Measurements from ENCODE around the gene SMARCD3.

SMARCD3 gene

DNA sequence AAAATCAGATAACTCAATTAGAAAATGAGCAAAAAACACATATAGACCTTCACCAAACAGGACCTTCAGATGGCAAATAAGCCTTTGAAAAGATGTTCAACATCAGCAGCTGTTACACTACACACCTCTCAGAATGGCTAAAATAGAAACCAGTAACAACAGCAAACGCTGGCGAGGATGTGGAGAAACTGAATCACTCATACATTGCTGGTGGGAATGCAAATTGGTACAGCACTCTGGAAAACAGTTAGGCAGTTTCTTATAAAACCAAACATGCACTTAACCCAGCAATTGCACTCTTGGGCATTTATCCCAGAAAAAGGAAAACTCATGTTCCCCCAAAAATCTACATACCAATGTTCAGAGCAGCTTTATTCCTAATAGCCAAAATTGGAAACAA is 37.7 kb upstream of the SMARCD3 start:
- DNase-seq (ENCODE audit: low read depth): no peak
- TF ChIP-seq, protein P1, sequence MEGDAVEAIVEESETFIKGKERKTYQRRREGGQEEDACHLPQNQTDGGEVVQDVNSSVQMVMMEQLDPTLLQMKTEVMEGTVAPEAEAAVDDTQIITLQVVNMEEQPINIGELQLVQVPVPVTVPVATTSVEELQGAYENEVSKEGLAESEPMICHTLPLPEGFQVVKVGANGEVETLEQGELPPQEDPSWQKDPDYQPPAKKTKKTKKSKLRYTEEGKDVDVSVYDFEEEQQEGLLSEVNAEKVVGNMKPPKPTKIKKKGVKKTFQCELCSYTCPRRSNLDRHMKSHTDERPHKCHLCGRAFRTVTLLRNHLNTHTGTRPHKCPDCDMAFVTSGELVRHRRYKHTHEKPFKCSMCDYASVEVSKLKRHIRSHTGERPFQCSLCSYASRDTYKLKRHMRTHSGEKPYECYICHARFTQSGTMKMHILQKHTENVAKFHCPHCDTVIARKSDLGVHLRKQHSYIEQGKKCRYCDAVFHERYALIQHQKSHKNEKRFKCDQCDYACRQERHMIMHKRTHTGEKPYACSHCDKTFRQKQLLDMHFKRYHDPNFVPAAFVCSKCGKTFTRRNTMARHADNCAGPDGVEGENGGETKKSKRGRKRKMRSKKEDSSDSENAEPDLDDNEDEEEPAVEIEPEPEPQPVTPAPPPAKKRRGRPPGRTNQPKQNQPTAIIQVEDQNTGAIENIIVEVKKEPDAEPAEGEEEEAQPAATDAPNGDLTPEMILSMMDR (conservative IDR thresholded peaks at IDR 0.05; ENCODE audit: low read depth, low read length): no peak

DNA sequence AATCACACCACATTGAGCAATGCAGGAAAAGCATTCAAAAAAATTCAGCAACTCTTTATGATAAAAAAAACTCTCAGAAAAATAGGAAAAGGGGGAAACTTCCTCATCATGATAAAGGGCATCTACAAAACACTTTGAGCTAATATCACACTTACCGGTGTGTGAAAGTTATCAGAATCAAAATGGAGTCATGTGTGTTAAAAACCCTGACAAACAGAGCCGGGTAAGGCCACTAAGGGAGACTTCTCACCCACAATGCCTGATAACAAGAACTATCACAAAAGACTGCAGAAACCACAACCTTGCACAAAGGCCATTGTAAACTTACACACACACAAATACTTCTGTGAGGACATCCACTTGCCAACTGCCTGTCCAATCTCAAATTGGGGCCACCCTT is 34.8 kb upstream of the SMARCD3 start:
- DNase-seq (ENCODE audit: low read depth): no peak
- no peak overlapping the region for H3K4me3 ChIP-seq (ENCODE audit: low read length)
- TF ChIP-seq, protein P1 (conservative IDR thresholded peaks at IDR 0.05; ENCODE audit: low read depth, low read length): no peak

More for the DNA sequence above, 37.7 kb upstream of the SMARCD3 start:
- no peak overlapping the region for H3K4me3 ChIP-seq (ENCODE audit: low read length)

DNA sequence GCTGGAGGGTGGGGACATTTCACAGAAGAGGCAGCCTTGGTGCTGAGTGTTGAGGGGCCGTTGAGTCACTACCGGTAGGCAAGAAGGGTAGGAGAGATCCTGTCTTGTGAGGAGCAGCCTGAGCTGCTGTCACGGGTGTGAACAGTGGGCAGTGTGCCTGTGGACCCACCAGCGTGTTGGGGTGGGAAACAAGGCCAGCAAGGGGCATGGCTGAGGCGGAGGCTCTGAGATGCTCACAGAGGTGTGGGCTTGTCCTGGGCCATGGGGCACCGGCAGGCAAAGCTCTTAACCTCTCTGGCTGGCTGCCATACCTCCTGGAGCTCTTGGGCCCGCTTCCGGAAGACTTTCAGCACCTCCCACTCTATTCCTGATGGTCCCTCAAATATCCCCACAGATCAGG is 33.6 kb upstream of the SMARCD3 start:
- TF ChIP-seq, protein P1 (conservative IDR thresholded peaks at IDR 0.05; ENCODE audit: low read depth, low read length): no peak
- no peak overlapping the region for H3K4me3 ChIP-seq (ENCODE audit: low read length)
- DNase-seq (ENCODE audit: low read depth): no peak

DNA sequence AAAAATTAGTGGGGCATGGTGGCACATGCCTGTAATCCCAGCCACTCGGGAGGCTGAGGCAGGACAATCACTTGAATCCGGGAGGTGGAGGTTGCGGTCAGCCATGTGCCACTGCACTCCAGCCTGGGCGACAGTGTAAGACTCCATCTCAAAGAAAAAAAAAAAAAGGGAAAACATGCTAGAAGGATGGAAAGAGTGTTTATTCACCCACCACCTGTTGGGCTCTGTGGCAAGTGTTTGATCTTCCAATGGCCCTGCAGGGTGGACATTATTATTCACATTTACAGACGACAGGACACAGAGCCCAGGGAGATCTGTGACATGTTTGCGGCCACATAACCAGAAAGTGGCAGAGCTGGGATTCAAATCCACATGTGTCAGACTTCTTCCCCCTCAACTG is 33.2 kb upstream of the SMARCD3 start:
- DNase-seq (ENCODE audit: low read depth): no peak
- no peak overlapping the region for H3K4me3 ChIP-seq (ENCODE audit: low read length)
- TF ChIP-seq, protein P1 (conservative IDR thresholded peaks at IDR 0.05; ENCODE audit: low read depth, low read length): no peak

DNA sequence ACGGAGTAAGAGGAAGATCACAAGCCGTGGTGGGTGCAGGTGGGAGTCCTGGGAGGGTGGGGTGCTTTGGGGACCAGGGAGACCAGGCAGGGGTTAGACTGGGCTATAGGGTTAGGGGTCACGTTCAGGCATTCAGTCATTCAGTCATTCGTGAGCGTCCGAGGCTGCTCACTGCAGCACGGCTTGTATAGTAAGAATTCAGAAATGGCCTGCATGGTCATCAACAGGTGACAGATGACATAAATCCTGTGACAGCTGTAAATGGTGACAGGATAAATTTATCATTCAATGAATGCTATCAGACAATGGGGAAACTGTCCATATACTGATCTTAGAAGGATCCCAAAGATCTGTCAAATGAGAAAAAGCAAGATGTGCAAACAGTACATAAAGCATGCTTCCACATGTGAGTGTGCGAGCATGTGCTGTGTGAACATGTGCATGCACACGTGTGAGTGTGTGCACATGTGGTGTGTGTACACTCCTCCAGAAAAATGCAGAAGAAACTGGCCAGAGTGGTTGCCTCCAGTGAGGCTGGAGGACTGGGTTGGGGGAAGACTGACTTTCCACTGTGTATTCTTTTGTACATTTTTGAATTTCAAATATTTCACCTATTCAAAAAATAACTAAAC is 32.0 kb upstream of the SMARCD3 start:
- no peak for DNase-seq (ENCODE audit: low read depth)
- TF ChIP-seq, protein P1 (conservative IDR thresholded peaks at IDR 0.05; ENCODE audit: low read depth, low read length): no peak
- no peak overlapping the region for H3K4me3 ChIP-seq (ENCODE audit: low read length)

DNA sequence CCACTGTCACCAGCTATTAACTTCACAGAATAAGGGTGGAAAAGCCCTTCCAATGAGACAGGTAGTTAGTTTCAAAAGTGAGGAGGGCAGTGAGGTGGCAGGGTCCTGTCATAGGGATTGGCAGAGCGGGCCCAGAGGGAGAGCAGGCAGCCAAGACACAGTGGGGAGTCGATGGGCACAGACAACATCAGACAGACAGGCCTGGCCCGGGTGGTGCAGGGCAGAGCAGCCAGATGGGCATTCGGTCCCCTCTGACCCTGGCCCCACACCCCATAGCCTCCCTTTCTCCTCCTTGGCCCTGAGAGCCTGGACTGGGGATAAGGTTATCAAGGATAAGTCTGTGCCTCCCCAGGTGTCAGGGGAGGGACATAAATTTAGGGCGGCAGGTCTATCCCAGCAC is 31.4 kb upstream of the SMARCD3 start:
- no peak for DNase-seq (ENCODE audit: low read depth)
- TF ChIP-seq, protein P1 (conservative IDR thresholded peaks at IDR 0.05; ENCODE audit: low read depth, low read length): no peak
- no peak overlapping the region for H3K4me3 ChIP-seq (ENCODE audit: low read length)

DNA sequence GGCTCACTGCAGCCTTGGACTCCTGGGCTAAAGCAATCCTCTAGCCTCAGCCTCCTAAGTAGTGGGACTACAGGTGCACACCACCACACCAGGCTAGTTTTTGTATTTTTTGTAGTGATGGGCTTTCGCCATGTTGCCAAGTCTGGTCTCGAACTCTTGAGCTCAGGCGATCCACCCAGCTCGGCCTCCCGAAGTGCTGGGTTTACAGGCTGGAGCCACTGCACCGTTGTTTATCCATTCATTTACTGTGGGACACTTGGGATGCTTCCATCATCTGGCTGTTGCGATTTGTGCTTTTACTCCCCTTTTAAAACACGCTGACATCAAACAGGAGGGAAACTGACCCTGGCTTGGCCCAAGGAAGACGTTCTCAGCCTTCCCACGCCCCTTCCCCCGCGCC is 30.5 kb upstream of the SMARCD3 start:
- no peak for DNase-seq (ENCODE audit: low read depth)
- no peak overlapping the region for H3K4me3 ChIP-seq (ENCODE audit: low read length)
- TF ChIP-seq, protein P1 (conservative IDR thresholded peaks at IDR 0.05; ENCODE audit: low read depth, low read length): no peak
